Stimulated activated CD8-positive, alpha-beta memory T cell treated with anti-CD3 and anti-CD28 coated beads, Interleukin-7, amount 100 ng/mL, for 4 hours (primary cell): Measurements from ENCODE around the gene GRID1.

Source experiments
- DNase-seq, 2 donors: peaks; one replicate each; pipeline ENCODE4 v3.0.0-alpha.2; 2020; ENCODE audit warnings: low read depth in 2 of 2

The GRID1 gene

DNA sequence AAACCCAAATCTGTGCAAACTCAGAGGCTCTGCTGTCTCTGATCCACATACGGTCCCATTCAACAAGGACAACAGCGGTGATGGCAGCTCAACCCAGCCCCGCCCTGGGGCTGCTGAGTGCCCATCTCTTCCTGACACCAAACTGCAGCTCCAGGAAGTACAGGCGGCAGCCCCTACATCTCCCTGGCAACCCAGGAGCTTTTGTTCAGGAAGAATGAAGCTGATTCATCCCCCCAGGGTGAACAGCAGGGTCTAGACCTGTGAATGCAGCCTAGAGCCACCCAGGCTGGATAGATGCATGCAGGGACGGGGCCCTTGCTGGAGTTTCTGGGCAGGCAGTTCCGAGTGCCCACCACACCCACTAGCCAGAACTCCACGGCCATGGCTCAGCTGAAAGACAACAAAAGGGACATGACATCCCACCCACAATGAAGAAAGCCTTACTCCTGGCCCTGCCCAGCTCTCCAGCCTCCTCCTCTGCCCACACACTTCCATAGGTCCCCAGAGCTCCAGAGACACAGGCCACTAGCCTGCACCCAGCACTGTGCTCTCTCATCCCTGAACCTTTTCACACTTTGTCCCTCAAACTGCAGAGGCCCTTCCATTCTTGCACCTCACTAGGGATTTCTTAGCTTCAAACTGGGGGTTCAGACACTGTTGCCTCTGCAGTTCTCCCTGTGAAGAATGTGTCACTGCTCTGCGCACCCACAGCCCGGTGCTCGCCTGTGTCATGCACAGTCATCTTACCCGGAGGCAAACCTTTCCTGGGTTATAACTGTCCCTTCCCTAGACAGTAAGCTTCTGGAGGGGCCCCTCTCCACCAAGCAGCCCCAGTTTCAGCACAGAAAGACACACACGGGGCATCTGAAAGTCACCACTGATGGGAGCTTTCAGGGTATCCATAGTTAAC, 99.1 kb downstream of the GRID1 start:
- DNase-seq, result no peak

DNA sequence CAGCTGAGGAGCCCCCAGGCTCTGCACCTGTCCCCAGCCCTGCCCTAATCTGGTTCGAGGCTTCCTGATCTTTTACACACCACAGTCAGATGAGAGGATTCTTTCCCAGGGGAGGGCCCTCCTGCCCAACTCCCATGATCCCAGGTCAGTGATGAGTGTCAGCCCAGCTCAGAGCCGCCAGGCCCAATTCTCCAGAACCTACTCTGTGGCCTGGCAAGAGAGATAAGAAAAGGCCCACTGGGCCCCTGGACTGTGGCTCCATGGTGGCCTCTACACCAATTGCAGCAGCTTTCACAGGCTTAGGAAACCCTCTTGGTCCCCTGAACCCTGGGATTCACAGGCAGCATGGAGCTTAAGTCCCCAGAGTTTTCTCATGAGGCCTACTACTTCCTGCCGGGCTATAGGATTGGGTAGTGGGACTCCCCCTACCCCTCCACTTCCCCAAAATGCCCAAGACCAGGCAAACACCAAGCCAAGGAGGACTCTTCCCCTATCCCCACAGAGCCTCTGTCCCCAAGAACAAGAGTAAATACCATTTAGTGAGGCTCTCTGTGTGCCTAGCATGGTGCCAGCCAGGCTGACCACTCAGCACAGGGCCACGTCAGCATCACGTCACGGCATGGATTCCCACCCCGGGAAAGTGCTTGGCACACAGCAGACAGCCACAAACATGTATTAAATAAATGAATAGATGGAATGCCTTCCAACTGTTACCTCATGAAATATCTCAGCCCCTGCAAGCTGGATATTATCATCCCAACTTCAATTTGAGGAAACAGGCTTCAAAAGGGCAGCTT, 100.0 kb downstream of the GRID1 start:
- no peak for DNase-seq

DNA sequence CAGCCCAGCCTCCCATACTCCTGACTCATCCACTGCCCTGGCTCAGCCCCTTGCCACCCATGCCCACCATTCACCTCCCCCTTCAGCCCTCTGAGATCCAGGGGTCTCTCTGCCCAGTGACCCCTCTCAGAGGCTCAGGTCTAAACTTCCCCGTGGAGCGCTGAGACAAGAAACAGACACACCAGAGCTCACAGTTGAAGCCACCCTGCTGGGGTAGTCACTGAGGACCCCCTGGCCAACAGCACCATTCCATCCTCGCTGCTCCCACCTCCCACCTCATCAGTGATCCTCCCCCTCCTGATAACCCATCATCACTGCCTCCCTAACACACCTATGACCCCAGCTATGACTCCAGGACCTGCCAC, 100.7 kb downstream of the GRID1 start:
- no peak for DNase-seq

DNA sequence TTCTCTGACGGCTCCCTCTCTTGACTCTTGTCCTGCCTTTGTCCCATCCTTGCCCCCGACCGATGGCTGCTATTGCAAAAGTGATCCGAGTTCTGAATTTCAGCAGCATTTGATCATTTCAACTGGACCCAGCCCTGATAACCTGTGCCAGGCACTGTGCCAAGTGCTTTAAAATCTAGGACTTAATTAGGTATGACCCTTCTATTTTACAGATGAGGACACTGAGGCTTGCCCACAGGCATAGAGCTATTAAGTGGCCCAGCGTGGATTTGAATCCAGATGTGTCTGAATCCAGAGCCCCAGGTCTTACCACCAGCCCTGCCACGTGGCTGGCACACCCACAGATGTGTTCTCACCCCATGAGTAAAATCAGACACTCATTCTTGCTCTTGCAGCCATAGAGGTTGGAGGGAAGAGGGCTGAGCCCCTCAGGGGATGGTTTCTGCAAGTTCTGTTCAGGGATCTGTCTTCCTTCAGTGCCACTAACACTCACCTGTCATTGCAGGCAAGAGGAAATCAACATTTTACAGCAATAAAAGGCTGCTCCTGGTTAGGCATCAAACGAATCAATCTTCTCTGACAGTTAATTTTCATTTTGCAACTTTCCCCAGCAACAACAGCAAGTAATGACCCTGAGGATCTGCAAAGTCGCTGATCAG, 101.2 kb downstream of the GRID1 start:
- no peak for DNase-seq

DNA sequence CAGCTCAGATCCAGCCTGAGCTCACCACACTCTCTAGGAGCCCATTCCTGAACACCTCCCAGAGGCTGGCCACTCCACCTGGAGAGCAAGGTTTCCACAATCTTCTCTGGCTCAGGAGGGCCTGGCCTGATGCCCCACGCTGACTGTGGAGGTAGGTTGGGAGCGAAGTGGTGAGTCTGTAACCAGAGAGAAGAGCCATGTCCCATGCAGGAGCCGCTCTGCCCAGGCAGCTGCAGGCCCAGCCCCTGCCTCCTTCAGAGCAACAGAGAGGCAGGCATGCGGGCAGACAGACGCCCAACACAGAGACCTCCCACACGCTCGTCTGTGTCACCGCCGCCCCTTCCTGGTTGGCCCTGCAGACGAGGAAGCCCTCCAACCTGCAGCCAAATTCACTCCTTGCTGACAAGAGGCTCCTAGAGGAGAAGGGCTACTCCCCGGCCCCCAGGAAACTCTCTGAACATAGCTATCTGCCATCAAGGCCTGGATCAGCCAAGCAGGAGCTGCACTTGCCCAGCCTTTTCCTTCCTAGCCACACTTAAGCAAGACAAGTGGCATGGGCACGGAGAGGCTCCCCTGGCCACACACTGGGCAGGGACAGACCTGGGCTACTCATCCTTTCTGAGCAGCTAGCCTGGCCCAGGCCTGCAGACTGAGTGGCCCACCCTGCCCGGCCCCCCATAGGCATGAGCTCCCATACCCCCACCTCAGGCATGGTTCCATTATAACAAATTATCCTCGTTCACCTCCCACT, 101.9 kb downstream of the GRID1 start:
- no peak for DNase-seq

DNA sequence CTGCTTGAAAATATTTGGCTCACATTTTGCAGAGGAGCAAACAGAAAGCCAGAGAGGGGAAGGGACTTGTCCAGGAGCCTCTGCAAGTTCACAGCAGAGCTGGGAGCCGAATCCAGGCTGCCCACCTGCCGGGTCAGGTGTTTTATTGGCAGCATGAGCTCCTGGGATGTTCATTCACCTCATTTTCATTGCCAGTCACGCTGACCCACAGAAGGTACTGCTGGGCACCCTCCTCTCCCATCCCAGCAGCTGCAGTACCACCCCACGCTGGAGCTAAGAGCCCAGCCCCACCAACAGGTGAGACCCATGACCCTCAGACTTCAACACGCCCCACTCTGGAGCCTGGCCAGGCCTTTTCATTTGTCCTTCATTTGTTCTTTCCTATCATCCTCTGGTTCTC, 102.7 kb downstream of the GRID1 start:
- DNase-seq, result no peak

DNA sequence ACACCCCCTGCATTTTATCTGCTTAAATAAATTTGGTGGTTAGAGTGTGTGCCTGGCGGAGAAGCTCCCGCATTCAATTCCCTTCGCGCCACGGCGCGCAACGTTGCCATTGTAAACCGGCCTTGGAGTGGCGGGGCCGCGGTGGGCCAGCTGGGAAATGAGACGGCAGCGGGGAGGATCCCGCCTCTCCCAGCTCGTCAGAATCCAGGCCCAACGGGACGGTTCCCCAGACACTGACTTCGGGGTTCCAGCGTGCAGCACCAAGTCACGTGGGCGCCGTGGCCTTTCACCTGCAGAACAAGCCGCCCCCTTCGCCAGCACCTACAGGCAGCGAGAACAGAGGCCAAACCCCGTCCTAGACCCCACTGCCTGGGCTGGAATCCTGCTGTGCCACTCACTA, 103.4 kb downstream of the GRID1 start:
- DNase-seq, result no peak

DNA sequence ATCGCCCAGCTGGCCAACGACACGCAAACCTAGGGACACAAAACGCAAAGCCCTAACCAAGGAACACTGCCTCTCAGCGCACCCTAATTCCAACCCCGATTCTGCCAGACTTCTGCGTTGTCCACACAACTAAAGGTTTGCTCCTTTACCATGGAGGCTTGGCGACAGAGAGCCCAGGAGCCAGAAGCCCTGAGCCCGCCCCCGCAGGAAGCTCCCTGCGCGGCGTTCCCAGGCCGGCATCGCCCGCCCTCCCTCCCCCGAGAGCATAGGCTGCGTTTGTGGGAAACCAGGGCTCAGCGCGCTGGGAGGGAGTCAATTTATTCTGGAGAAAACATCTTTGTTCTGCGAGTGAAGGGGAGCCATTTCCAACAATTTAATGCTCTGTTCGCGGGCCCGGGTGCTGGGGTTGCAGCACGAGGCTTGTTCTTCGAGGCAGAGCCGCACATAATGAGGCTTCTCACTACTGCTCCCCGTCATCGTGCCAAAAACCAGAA, 103.9 kb downstream of the GRID1 start:
- DNase-seq, result no peak

DNA sequence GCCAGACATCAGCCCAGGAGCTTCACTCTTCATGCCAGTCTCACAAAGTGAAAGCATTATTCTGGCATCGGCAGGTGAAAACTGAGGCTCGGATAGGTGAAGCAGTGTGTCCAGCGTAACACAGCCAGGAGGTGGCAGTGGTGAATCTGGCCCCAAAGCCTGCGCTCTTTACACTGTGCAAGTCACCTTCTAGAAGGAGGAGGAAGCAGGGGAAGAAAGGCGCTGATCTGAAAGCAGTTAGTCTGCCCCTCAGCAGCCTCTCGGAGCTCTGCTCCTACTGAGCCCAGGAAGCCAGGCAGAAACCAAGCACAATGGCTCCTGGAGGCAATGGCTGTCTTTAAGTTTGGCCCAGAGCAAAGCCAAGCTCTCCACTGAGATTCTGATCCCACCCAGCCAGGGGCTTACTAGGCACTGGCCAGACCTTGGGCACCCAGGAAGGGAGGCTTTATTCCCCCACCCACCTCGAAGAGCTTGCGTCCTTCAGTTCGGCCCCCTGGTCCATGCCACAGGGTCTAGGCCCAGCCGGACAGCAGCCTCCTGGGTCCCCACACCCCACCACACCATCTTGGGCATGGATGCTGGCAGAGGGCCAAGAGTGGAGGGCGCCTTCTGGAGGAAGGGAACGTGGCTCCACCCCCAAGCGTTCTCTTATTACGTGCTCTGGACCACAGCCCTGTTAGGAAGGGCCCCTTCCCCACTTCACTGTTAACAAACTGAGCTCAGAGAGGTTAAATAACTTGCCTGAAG, 104.5 kb downstream of the GRID1 start:
- no peak for DNase-seq

DNA sequence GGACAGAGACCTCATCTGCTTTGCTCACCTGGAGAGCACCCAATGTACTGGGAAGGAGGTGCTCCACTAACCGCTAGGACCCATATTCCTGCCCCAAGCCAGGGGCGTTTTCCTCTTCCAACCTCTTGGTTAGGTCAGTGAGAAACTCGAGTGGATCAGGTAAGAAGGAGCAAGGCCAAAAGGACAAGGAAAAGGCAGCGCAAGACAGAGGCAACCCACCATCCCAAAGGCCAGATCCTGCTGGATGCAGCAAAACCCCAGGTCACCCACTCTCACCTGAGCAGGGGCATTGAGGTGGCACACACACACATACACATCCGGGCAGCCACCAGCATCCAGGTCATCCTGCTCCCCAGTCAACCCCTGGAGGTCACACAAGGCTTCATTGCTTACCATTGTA, 105.1 kb downstream of the GRID1 start:
- DNase-seq, result no peak

DNA sequence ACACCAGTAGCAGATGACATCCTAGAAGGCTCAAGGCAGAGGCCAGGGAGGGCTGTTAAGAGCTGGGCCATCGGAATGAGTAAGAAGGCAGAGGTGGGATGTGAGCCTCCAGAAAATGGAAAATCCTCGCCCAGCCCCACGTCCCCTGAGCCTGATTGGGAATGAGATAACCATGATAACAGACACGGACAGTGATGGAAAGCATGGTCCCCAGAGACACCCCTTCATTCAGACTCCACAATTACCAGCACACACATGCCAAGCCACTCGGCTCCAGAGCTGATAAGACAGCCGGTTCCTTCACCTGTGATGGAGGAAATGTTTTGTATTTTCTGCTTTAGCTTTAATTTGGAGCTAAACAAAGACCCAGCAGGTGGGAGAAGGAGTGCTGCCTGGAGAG, 106.0 kb downstream of the GRID1 start:
- DNase-seq, result no peak

DNA sequence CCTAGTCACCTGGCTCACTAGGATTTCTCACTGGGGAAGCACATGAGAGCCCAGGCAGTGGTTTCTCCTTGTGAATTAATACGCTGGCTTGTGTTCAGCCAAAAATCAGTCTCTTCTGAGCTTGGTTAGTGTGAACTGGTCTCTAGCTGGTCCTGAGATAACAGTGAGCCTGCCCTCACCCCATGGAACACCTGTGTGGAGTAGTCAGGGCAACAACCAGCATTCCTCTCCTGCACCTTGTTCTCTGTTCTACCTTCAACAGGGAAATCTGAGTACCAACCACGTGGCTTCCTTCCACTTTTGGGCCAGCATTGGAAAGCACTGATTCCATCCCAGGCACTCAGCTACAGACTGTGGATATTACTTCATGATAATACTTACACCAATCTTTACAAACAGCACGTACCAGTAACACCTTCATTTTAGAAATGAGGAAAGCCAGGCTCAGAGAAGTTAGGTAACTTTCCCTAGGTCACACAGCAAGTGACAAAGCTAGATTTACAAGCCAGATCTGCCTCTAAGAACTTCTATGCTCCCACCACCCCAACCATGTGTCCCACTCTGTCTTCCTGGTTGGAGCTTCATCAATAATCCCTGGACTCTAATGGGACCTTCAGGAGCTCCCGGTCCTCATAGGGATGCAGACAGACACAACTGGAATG, 106.6 kb downstream of the GRID1 start:
- no peak for DNase-seq

DNA sequence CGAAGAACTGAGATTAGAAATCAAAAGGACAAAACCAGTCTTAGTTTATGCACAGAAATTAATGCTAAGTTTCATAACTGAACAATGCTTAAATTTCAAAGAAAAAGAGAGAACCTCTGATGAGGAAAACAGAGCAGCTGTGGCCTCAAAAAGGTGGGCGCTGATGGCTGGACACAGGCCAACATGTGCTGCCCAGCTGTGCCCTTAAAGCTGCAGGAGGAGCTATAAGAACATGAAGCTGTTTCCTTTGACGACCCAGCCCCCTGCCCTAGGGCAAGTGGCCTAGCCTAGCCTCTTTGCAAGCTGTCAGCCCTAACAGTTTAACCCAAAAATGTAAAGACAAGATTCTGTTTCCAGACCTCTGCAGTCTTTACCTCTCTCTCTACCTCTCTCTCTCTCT, 107.7 kb downstream of the GRID1 start:
- DNase-seq, result no peak

DNA sequence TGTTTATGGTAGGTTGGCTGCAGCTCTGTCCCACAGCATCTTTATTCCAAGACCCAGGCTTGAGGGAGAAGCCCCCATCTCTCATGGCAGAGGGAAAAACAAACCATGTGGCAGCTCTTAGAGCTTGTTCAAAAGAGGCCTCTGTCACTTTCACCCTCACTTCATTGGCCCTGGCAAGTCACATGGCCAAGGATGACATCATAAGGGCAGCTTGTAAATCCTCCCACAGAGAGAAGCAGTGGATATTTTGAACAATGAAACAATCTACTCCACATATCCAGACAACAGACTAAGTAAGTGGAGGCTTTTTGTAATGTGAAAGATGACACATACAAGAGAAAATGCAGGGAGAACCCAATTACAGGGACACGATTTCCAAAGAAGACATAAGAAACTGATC, 108.1 kb downstream of the GRID1 start:
- no peak for DNase-seq

DNA sequence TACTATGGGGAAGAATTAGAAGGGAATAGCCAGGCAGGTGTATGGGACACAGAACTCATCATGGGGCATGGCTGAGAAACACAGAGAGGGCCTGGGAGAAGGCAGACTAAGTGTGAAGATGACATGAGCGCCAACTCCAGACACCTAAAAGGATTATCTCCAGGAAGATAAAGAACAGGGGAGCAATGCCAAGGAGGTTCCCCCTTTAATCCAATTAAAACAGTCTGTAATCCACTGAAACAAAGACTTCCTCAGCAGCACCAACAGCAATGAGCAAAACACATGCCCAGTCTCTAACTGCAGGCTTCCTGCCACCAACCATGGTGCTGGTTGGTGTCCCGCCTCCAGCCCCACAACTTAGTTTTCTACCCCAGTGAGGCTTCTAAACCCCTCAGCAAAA, 108.9 kb downstream of the GRID1 start:
- DNase-seq, result no peak

DNA sequence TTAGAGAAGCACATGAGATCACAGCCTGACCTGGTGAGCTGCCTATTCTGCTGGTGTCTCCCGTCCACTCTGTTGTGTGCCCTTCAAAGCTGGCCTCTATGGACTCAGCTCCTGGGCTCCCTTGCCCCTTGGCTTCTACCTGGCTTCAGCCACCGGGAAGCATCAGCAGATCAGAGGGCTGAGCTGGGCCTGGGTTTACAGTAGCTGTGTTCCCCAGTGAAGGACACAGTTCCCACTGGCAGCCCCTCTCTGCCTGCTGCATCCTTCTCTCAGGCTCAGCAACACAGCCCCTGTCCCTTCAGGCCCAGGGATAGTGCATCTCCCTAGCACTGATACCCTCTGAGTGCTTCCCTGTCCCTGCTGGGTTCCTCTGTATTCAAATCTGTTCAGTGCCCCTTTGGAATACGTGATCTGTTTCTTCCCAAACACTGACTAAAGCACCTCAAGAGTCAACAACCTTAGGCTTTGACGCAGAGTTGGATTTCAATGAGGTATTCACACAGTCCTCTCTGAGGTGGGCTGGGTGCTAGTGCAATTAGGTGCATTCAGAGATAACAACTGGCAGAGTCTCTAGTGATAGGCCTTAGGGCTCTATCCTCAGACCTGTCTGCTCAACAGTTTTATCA, 109.8 kb downstream of the GRID1 start:
- no peak for DNase-seq

DNA sequence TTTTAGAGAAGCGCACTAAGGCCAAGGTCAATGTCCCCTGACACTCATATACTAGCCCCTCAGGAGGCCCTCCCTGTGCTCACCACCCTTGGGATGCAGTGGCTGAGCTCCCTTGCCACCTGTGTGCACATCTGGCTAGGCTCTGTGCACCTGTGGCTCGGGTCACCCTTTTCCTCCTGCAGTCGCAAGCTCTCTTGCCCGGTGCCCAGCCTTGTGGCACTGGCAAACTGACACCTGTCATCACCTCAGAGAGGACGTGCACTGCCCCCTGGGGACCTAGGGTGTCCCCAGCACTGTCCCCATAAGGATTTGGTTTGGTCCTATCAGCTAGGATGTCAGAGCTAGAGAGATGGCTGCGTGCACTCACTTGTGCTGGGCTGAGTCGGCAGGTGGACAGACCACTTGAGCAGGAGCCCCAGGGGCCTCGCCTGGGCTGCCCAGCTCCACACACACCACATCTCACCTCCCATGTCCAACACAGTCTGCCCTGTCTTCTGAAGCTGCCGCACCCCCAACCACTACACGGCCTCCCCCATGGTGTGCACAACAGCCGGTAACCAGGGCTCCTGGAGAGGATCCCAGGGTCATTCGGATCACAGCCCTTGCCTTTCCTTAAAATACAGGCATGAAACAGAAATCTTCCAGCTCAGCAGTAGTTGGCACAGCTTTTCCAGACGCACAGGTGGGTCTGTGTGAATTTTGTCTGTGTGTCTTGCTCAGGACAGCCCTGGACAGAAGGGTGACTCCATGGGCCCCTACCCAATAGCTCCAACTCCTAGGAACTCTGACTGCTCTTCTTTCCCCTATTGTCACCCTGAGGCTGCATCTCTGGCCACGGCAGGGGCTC, 111.0 kb downstream of the GRID1 start:
- no peak for DNase-seq

DNA sequence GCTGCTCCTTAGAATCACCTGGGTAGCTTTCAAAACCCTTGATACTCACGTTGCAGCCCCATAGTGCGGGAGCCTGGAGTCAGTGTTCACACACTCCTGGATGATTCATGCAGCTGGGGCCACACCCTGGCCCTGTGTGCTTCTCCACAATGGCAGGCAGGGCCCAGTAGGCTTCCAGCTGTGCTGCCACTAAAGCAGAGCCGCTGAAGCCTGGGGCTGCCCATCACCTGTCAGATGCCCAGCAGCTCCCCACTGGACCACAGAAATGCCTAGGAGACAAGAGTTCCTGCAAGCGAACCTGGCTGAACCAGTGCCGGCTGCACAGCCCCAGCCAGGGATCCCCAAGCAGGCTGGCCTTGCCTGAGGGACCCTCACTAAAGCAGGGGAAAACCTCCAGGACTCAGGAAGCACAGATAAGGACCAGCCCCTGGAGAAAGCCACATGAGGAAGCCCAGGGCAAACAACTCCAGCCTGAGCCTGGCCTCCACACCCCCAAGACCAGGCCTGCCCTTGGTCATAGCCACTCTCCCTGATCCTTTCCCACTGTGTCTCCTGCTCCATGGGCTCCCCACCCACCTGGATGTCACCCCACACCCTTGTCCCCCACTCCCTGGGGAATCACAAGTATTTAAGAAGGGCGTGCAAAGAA, 111.9 kb downstream of the GRID1 start:
- DNase-seq, result no peak

DNA sequence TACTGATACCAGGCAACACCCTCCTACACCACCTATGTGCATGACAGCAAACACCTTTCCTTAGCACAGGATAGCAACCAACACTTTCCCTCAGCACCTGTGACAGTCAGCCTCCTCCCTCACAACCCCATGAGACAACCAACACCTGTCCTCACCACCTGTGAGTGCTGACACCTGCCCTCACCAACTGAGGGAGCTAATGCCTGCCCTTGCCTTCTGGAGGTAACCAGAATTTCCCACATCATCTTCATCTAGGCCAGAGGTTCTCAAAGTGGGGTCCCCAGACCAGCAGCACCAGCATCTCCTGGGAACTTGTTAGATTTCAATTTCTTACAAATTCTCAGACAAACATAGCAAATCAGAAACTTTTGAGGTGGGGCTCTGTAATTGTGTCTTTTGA, 112.5 kb downstream of the GRID1 start:
- DNase-seq, result no peak
